DMS153 (cell line): ENCODE measurements around the gene LDB1.

Experiments used
- DNase-seq: peaks from one replicate; lab custom pipeline; 2025; lab: John Stamatoyannopoulos, UW

LDB1 gene

DNA sequence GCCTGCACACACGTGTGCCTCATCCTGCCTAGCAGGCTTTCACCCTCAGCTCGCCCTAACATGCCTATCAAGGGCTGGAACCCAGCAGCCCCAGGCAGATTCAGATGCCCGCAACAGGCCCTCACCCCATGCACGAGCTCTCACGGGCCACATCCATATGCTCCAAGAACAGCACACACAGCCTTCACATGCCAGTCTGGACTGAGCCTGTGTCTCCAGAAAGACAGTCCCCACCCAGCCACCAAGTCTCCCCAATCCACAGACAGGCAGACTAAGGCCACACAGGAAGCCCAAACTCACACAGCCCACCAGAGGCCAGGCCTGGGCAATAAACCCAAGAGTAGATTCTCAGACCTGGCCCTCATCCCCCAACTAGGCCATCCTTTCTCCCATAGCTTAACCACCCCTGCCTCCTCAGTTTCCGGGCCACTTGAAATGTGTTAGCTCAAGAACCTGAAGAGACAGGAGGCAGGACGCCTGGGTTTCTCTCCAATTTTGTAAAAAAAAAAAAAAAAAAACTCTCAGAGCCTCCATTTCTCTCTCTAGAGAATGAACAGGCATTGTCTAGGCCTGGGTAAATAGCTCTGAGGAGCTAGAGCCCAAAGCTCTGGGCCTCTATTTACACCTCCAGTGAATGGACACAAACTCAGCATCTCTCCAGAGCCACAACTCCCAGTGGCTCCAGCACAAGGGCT lies 6.8 kb downstream of the LDB1 start:
- DNase-seq, result no peak

DNA sequence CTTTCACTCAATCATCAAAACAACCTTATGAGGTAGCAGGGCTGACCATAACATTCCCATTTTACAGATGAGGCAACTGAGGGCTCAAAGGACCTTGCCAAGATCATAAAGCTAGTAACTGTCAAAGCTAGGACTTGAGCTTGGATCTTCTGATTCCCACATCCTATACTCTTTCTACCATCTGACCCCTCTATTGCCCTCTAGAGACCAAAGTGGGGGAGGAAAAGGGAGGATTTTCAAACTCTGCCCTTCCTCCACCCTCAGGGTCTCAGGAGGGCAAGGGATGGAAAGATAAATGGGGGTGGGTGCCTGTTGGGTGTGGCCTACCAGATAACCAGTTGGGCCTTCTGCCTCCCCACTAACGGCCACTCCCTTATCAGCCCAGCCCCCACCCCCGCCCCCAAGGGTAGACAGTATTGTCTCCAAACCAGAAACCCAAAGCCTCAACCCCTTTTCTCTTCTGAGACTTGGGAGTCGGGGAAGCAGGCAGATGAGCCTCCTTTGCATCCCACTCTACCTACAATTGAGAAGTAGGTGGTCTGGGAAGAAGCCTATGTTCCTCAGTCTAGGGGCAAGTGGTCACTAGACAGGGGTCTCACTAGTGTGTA lies 7.9 kb downstream of the LDB1 start:
- no peak for DNase-seq

DNA sequence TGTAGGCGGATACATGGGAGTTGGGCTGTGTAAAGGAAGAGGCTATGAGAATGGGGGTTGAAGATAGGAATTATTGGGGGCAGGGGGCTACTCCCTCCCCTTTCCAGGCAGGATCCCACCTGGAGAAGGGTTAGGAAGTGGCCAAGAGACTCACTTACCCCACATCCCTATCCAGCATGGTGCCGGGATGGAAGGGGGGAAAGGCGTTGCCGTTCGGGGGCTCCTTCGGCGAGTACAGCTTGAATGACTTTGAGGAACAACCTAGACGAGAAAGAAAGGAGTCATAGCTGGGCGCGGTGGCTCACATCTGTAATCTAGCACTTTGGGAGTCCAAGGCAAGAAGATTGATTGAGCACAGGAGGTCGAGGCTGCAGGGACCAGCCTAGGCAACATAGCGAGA lies 8.9 kb downstream of the LDB1 start:
- no peak for DNase-seq

- no peak for DNase-seq
Measured at GRCh38 chr10:102109166-102110116, 10.7 kb downstream of the LDB1 start.

DNA sequence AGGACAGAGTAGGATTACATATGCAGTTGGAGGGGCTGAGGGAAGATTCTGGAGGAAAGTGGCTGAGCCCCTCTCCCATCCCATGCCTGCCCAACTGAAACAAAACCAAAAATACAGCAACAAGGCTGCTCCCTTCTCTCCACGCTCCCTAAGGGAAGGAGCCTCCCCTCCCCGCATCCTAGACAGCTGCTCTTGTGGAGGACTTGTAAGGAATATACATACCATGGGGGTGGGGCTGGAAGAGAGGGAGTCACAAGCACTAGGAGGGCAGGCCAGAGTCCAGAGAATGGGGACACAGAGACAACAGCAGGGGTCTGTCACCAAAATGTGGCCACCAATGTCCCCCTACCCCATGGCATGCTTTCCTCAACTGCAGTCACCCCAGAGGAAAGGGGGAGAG lies 13.2 kb downstream of the LDB1 start:
- DNase-seq, result no peak

DNA sequence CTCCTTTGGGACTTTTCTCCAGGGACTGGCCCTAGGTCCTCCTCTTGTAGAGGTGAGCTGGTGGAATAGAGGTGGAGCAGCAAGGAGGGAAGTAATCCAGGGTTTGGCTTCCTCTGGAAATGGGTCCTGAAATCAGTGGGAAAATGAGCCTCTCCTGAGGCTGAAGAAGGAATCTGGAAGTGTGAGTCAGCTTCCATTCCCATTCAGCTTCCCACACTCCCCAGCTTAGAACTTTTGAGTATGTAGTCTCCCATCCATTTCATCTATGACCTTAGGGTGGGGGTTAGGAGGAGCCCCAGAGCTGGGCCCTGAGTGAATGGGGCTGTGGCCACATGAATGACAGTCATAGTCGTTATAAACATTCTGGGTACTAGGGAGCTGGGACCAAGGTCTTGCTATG lies 17.7 kb downstream of the LDB1 start:
- no peak for DNase-seq

DNA sequence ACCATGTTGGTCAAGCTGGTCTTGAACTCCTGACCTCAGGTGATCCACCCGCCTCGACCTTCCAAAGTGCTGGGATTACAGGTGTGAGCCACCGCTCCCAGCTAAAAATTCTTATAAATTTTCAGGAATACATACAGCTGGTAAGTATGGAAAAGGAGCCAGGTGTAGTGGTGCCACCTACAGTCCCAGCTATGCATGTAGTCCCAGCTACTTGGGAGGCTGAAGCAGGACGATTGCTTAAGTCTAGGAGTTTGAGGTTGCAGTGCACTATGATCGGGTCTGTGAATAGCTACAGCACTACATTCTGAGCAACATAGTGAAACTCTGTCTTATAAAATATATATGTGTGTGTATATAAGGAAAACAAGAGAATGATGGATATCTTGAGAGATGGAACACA lies 19.0 kb downstream of the LDB1 start:
- DNase-seq, result no peak

DNA sequence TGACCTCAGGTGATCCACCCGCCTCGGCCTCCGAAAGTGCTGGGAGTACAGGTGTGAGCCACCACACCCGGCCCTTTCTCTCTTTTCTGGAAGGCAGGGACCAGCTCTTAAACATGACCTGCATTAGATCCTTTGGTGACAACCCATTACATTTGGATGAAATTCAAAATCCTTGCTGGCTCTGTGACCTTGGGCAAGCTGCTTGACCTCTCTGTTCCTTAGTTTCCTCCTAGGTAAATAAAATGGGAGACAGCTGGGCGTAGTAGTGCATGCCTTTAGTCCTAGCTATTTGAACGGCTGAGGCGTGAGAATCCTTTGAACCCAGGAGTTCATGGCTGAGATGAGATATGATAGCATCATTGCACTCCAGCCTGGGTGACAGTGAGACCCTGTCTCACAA lies 23.7 kb downstream of the LDB1 start:
- no peak for DNase-seq

DNA sequence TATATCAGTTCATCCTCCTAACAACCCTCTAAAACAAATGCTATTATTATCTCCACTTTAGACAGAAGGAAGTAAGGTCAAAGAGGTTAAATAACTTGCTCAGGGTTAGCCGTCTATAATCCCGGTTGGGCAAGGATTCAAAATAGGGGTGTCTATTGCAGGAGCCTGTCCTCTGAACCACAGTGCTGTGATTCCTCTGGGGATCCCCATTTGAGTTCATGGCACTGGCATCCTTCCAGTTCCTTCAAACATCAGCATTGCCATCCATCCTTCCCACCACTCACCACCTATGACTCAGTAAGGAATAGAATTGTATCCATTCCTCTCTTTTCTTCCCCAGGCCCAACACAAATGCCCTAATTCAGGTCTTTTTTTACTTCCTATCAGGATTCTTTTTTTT lies 29.4 kb downstream of the LDB1 start:
- DNase-seq, result no peak

- no peak for DNase-seq
Measured at GRCh38 chr10:102086196-102086595, 34.0 kb downstream of the LDB1 start.

DNA sequence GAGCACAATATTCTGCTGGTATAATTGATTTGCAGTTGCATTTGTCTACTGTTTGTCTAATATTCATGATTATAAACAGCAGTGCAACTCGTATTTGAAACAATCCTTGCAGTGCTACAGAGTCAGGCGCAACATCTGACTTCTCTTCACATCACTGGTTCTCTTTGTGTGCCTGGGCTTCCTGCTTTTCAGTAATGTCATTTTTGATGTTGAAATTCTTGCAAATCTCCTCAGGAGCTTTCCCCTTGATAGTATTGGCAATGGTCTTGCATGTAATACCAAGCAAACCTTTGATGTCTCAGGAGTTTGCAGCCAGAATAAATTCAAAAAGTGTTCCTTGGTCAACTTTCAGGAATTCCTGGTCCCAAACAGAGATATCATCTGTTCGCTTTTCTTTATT lies 34.8 kb downstream of the LDB1 start:
- no peak for DNase-seq

GRCh38 chr10:102083541-102083940 lies 36.6 kb downstream of the LDB1 start:
- DNase-seq, result no peak

GRCh38 chr10:102072673-102073527 lies 47.3 kb downstream of the LDB1 start:
- DNase-seq, result peak; percentile 57

DNA sequence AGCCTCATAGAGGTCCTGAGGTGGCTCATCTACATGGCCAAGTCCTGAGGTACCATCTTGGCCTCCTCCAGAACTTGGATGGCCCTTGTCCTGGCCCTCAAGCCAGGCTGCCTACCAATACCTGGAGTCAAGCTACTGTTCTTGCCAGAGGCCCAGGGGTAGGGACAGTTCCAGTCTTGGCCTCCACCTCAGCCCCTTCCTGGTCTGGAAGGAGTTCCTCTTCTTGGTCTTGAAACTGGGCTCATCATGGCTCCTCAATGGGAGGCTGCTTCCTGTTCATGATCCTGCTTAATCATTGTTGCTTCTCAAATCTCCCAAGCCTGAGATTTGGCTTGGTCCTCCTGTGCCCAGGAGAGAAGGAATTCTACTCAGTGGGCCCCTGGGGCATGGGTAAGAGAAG lies 51.1 kb downstream of the LDB1 start:
- no peak for DNase-seq

DNA sequence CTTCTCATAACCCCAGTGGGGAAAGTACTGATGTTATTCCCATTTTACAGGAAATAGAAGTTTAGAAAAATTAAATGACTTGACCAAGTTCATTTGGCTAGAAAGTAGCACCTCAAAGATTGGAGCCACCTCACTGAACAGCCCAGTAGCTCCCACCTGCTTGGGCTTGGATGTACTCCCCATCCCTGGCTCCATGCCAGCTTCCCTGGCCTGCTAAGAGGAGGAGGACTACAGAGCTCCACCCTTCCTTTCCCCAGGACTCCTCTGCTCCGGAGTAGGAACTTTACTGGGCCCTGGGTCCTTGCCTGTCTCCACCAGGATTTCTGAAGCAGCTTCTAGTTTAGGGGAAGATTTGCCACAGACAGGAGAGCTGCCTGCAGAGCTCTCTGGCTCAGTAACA lies 52.0 kb downstream of the LDB1 start:
- no peak for DNase-seq

DNA sequence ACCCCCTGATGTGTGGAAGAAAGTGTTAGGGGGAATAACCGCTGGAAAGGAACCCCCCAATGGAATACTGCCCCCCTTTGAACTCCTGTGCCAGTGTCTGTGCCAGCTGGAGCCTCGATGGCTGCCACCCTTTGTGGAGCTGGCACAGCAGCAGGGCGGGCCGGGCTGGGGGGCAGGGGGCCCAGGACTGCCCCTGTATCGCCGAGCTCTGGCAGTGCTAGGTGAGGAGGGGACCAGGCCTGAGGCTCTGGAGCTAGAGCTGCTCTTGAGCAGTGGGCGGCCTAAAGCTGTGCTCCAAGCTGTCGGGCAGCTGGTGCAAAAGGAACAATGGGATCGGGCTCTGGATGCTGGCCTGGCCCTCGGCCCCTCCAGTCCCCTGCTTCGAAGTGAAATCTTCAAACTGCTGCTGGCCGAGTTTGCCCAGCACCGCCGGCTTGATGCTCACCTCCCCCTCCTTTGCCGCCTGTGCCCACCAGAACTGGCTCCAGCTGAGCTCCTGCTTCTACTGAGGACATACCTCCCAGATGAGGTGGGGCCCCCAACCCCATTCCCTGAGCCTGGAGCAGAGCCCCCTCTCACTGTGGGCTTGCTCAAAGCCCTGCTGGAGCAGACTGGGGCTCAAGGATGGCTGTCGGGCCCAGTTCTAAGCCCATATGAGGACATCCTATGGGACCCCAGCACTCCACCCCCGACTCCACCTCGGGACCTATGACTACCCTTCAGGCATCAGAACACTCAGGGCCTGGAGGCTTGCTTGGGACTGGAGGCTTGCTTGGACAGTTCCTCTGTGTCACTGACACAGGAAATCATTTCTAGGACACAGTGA lies 52.9 kb downstream of the LDB1 start:
- no peak for DNase-seq

DNA sequence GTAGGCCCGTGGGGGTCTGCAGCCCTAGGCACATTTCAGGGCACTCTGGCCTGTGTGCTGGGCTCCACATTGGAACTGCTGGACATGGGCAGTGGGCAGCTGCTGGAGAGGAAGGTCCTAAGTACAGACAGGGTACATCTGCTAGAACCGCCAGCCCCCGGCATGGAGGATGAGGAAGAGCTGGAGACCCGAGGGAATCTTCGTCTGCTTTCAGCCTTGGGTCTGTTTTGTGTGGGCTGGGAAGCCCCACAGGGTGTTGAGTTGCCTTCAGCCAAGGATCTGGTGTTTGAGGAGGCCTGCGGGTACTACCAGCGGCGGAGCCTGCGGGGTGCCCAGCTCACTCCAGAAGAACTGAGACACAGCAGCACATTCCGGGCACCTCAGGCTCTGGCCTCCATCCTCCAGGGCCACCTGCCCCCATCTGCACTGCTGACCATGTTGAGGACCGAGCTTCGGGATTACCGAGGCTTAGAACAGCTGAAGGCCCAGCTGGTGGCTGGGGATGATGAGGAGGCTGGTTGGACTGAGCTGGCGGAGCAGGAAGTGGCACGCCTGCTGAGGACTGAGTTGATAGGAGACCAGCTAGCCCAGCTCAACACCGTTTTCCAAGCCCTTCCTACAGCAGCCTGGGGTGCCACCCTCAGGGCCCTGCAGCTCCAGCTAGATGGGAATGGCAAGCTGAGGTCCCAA lies 53.6 kb downstream of the LDB1 start:
- no peak for DNase-seq

DNA sequence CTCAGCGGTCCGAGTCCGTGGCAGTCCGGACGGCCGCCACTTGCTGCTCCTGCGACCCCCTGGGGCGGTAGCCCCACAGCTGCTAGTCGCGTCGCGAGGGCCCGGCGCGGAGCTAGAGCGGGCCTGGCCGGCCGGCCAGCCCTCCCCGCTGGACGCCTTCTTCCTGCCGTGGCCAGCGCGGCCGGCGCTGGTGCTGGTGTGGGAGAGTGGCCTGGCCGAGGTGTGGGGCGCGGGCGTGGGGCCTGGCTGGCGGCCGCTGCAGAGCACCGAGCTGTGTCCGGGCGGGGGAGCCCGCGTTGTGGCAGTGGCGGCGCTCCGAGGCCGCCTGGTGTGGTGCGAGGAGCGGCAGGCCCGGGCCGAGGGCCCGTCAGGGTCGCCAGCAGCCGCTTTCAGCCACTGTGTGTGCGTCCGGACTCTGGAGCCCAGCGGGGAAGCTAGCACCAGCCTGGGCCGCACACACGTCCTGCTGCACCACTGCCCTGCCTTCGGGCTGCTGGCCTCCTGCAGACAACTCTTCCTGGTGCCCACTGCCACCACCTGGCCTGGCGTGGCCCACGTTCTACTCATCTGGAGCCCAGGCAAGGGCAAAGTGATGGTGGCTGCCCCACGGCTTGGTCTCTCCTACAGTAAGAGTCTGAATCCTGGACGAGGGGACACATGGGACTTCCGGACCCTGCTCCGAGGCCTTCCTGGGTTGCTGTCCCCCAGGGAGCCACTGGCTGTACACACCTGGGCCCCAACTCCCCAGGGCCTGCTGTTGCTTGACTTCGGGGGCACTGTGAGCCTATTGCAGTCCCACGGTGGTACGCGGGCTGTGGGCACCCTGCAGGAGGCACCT lies 54.4 kb downstream of the LDB1 start:
- no peak for DNase-seq

GRCh38 chr10:102064868-102065560 lies 55.2 kb downstream of the LDB1 start, which contains the start of gene HPS6:
Gene HPS6 (plus strand): TSS chr10:102065349. CDS start chr10:102065475, 126 bp downstream.
- DNase-seq, result peak; percentile 87
